Gastrocnemius medialis (tissue), 4 donors: ENCODE measurements around the gene LY6G6C. TPM values are rescaled to one million over a fixed set of nuclear protein-coding genes. Genes with fewer than 3 reads are reported as not detected.
A peak's percentile ranks its signal among the peaks of the same experiment; 100 is the strongest.

Source experiments
- ATAC-seq, 2 donors: fragments of 150-250 bp; one replicate each; pipeline ENCODE4 v1.9.1; 2016
- DNase-seq, 2 donors: peaks; one replicate each; pipeline ENCODE4 v3.0.0-alpha.2; 2019
- H3K27ac ChIP-seq, 4 donors: fragments of 200-600 bp; sonication (generic); 1 replicate in 1 of 4; 2 replicates in 3 of 4; pipeline ENCODE4 v1.5.1; 2016 to 2018; ENCODE audit warnings: mild to moderate bottlenecking in 2 of 4, moderate library complexity in 1 of 4
- H3K27me3 ChIP-seq, 3 donors: fragments of 200-600 bp; sonication (generic) in 2 of 3; 1 replicate in 1 of 3; 2 replicates in 2 of 3; pipeline versions ENCODE4 v1.5.1 to v1.6.0; 2016 to 2019; ENCODE audit warnings: mild to moderate bottlenecking in 1 of 3, moderate library complexity in 1 of 3
- H3K36me3 ChIP-seq, 2 donors: fragments of 200-600 bp; sonication (generic) in 1 of 2; one replicate each; pipeline ENCODE4 v1.5.1; 2017 to 2018
- H3K4me1 ChIP-seq, 2 donors: fragments of 200-600 bp; sonication (generic) in 1 of 2; one replicate each; pipeline ENCODE4 v1.5.1; 2016 to 2017; ENCODE audit warnings: mild to moderate bottlenecking in 2 of 2
- H3K4me3 ChIP-seq, 4 donors: fragments of 200-600 bp; sonication (generic) in 3 of 4; 1 replicate in 1 of 4; 2 replicates in 3 of 4; pipeline ENCODE4 v1.5.1; 2016 to 2019; ENCODE audit warnings: mild to moderate bottlenecking in 2 of 4
- H3K9me3 ChIP-seq, 3 donors: fragments of 200-600 bp; sonication (generic) in 2 of 3; 1 replicate in 1 of 3; 2 replicates in 2 of 3; pipeline ENCODE4 v1.5.1; 2016 to 2019
- CTCF ChIP-seq, 5 experiments: fragments of 450-650 bp in 3 of 5; fragments of 200-600 bp in 2 of 5; sonication (generic) in 2 of 5; IDR thresholded peaks in 4 of 5; conservative IDR thresholded peaks in 1 of 5; 1 replicate in 4 of 5; 2 replicates in 1 of 5; pipeline ENCODE4 v1.5.1; 2016 to 2019; ENCODE audit warnings: antibody characterized with exemption in 5 of 5, mild to moderate bottlenecking in 3 of 5, moderate library complexity in 3 of 5
- POLR2A ChIP-seq, 2 donors: fragments of 450-650 bp; IDR thresholded peaks; one replicate each; pipeline ENCODE4 v1.6.1; 2017; ENCODE audit warnings: antibody characterized with exemption in 2 of 2, mild to moderate bottlenecking in 2 of 2, moderate library complexity in 2 of 2
- in situ Hi-C, 4 donors: fragments of 200-750 bp; cut with MboI; loops; one replicate each; pipeline versions ENCODE4 v1.15.0 to v1.8.0; 2017; ENCODE audit warnings: low sequenced_read_pairs in 4 of 4
- intact Hi-C: fragments of 100-400 bp; cut with DNase I; formaldehyde crosslinking; loops from one replicate; pipeline ENCODE4 v1.15.1; 2023; ENCODE audit warnings: low total_unique reads
- total RNA-seq, 4 donors: library from RNA; depleted of rRNA; stranded (reverse); fragments of >200 nt; gene quantifications; one replicate each; pipeline versions ENCODE4 v1.1.0 to v1.2.3, GENCODE V29; 2016

Gene LY6G6C
- total RNA-seq, 4 donors from 2014 or later = not detected

DNA sequence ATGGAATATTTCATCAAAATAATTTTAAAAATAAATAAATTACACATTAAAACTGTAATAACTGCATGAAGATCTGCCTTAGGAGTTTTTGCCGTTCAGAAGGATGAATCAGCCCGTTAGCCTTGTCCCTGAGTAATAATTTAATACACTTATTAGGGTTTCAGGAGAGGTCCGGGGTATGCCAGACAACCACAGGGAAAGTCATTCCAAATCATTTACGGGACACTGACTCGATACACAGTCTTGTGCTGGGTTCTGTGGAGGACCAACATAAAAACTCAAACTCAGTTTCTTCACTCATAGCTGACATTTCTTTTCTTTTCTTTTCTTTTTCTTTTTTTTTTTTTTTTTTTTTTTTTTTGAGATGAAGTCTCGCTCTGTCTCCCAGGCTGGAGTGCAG lies 15.6 kb downstream of the LY6G6C start:
- Histone ChIP-seq H3K4me1 (peaks cover 16 to 17% of the 10 kb centered on the region in 2 donors), H3K4me3 (no peak overlapping the region), H3K9me3 (no peaks in the 10 kb centered on the region), H3K27me3 (no peaks in the 10 kb centered on the region), H3K36me3 (no peaks in the 10 kb centered on the region), H3K27ac (no peak overlapping the region)
- in situ Hi-C loops (no loop called here), intact Hi-C loops (no loop called here)
- ATAC-seq (no peak), DNase-seq (no peak)
- TF ChIP-seq CTCF (IDR thresholded peaks at IDR 0.05 in 4 of 5, conservative IDR thresholded peaks at IDR 0.05 in 1 of 5) (no peak), POLR2A (IDR thresholded peaks at IDR 0.05) (no peak)

GRCh38 chr6:31702819-31703716 lies 18.5 kb downstream of the LY6G6C start, which contains the start of gene ABHD16A:
TSS of gene ABHD16A (minus strand) at chr6:31703324. CDS start at chr6:31703281, 43 bp downstream.
- TF ChIP-seq CTCF (IDR thresholded peaks at IDR 0.05 in 4 of 5, conservative IDR thresholded peaks at IDR 0.05 in 1 of 5) (peak in 2 of 5 experiments; percentile 5 to 20), POLR2A (IDR thresholded peaks at IDR 0.05) (peak; percentile 99)
- Histone ChIP-seq H3K27ac (peak within 1 kb of the TSS; percentile 91 to 98 (median 96)), H3K27me3 (no peaks in the 10 kb centered on the region), H3K36me3 (peaks cover 0 to 12% of the 10 kb centered on the region in 2 donors), H3K9me3 (no peaks in the 10 kb centered on the region), H3K4me1 (peaks cover 22 to 31% of the 10 kb centered on the region in 2 donors), H3K4me3 (peak within 1 kb of the TSS; percentile 65 to 85 (median 83))
- in situ Hi-C loops = no loop called here
- DNase-seq (peak; percentile 99), ATAC-seq (peak; percentile 94 to 95)
- intact Hi-C loops = loop anchor here (1.0 to 5.0 kb wide), 6 partner anchors 26 to 194 kb away; partner anchors contain the start of genes BAG6, DDAH2, EHMT2 and HSPA1B

GRCh38 chr6:31702405-31702818 lies 19.1 kb downstream of the LY6G6C start:
- H3K27me3 ChIP-seq = no peaks in the 10 kb centered on the region
- H3K9me3 ChIP-seq = no peaks in the 10 kb centered on the region
- H3K27ac ChIP-seq = peak overlapping the region; percentile 91 to 98 (median 96)
- peaks cover 22 to 37% of the 10 kb centered on the region in 2 donors for H3K4me1 ChIP-seq
- H3K36me3 ChIP-seq = peaks cover 0 to 12% of the 10 kb centered on the region in 2 donors
- no peak for ATAC-seq
- intact Hi-C loops (loop anchor here (2.0 to 5.0 kb wide), 3 partner anchors 36 to 195 kb away; partner anchors contain the start of genes BAG6 and EHMT2), in situ Hi-C loops (no loop called here)
- TF ChIP-seq CTCF (IDR thresholded peaks at IDR 0.05 in 4 of 5, conservative IDR thresholded peaks at IDR 0.05 in 1 of 5) = no peak
- TF ChIP-seq POLR2A (IDR thresholded peaks at IDR 0.05) = no peak
- peak overlapping the region; percentile 65 to 85 (median 83) for H3K4me3 ChIP-seq
- DNase-seq = no peak

DNA sequence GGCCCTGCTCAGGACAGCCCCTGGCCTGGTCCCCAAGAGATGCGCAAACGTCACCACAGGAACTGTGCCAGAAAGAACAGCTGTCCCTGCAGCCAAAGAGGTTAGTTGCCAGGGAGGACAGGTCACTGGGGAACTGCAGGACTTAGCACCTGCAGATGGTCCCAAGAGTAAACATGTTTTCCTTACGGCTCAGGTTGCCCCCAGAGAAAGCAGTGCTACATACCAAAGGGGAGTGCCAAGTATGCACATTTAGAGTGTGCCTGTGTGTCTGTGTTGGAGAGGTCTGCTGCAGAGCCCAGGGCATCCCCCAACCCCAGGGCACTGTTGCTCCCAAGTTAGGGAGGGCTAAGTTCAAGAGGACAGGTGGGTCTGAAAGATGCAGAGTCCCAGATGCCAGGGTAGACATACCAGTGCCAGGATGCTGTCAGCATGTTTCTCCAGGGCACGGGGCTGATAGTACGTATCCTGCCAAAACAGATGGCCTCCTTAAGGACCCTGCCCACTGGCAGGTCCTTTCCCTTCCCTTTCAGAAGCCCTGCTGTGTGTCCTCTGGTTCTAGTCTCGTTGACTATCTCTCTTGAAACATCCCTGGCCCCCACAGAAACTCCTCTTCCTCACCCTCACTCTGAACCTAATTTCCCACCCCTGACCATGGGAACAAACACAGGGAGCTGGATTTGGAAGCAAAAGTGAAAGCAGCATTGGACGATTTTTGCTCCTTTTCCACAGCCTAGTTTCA lies 19.7 kb downstream of the LY6G6C start:
- Histone ChIP-seq H3K4me1 (peaks cover 22 to 40% of the 10 kb centered on the region in 2 donors), H3K27ac (peak overlapping the region; percentile 91 to 98 (median 96)), H3K36me3 (peaks cover 0 to 16% of the 10 kb centered on the region in 2 donors), H3K4me3 (peak overlapping the region; percentile 65 to 85 (median 83)), H3K27me3 (no peaks in the 10 kb centered on the region), H3K9me3 (no peaks in the 10 kb centered on the region)
- intact Hi-C loops = loop anchor here (2.0 to 5.0 kb wide), 3 partner anchors 37 to 195 kb away; partner anchors contain the start of genes BAG6 and EHMT2
- ATAC-seq (peak; percentile 54 to 64), DNase-seq (peak; percentile 57 to 71)
- TF ChIP-seq CTCF (IDR thresholded peaks at IDR 0.05 in 4 of 5, conservative IDR thresholded peaks at IDR 0.05 in 1 of 5) (no peak), POLR2A (IDR thresholded peaks at IDR 0.05) (no peak)
- in situ Hi-C loops = no loop called here
